ENCODE results near the gene BBS9.

Gene BBS9

DNA sequence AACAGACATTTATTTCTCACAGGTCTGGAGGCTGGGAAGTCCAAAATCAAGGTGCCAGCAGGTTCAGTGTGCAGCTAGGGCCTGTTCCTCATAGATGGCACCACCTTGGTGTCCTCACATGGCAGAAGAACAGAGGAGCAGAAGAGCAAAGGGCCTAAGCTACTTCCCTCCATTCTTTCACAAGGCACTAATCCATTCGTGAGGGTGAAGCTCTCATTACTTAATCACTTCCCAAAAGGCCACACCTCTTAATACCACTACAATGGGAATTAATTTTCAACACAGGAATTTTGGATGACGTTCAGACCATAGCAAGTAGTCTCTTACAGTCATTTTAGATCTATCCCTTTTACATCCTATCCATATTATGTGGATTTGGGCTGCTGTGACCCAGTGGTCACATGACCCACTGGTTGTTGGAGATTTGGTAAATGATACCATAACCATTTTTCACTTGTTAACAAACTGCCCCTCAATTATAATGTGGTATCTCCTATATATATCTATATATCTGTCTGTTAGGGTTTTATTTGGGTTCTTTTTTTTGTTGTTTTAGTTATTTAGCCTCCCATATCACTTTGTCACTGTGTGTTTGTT lies 63.4 kb downstream of the BBS9 start:
- TF ChIP-seq, protein P1, sequence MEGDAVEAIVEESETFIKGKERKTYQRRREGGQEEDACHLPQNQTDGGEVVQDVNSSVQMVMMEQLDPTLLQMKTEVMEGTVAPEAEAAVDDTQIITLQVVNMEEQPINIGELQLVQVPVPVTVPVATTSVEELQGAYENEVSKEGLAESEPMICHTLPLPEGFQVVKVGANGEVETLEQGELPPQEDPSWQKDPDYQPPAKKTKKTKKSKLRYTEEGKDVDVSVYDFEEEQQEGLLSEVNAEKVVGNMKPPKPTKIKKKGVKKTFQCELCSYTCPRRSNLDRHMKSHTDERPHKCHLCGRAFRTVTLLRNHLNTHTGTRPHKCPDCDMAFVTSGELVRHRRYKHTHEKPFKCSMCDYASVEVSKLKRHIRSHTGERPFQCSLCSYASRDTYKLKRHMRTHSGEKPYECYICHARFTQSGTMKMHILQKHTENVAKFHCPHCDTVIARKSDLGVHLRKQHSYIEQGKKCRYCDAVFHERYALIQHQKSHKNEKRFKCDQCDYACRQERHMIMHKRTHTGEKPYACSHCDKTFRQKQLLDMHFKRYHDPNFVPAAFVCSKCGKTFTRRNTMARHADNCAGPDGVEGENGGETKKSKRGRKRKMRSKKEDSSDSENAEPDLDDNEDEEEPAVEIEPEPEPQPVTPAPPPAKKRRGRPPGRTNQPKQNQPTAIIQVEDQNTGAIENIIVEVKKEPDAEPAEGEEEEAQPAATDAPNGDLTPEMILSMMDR (IDR thresholded peaks at IDR 0.05; ENCODE audit: control insufficient read depth, extremely low read depth, insufficient read depth): no peak
- no peak for DNase-seq (ENCODE audit: low read depth)
- no peak overlapping the region for H3K4me3 ChIP-seq (ENCODE audit: low read depth, low read length)

DNA sequence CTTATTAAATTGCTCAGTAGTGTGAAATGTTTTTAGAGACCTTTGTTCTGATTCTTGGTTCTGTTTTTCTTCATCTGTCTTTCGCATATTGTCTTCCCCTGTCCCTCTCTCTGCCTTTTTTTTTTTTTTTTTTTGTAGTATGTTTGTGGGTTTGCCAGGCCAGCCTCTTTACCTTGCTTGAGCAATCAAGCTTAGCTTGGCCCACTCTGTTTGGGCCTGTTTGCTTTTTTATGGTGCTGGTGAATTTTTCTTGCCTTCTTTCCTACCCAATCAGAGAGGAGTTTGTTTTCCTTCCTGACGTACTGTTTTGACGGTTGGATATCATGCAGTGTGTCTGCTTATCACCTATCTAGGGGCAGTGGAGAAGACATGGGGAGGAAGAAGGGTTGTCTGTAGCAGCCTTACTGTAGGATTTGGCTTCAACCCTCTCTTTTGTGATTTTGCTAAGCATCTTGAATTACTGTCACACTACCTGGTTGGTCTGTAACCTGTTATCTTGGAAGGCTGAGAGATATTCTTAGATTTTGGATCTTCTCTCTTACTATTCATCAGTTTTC lies 64.0 kb downstream of the BBS9 start:
- no peak for DNase-seq (ENCODE audit: low read depth)
- TF ChIP-seq, protein P1 (IDR thresholded peaks at IDR 0.05; ENCODE audit: control insufficient read depth, extremely low read depth, insufficient read depth): no peak
- H3K4me3 ChIP-seq (ENCODE audit: low read depth, low read length): no peak overlapping the region

DNA sequence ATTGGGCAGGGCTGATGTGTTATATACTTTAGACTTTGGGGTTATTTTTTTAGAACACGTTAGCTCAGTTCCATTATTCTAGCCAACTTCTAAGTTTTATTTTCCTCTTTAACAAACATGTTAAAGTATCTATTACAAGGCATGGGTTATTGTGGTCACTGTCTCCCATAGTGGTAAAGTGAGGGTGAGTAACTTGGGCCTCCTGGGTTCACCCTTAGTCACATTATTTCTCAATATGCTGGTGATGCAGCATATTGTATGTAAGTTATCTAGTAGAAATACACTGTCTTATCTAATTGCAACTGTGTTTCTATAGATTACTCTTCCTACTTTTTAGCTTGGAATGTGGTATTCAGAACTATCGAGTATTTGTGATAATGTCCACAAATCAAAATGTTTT lies 65.9 kb downstream of the BBS9 start:
- TF ChIP-seq, protein P1 (IDR thresholded peaks at IDR 0.05; ENCODE audit: control insufficient read depth, extremely low read depth, insufficient read depth): no peak
- no peak overlapping the region for H3K4me3 ChIP-seq (ENCODE audit: low read depth, low read length)
- DNase-seq (ENCODE audit: low read depth): no peak

DNA sequence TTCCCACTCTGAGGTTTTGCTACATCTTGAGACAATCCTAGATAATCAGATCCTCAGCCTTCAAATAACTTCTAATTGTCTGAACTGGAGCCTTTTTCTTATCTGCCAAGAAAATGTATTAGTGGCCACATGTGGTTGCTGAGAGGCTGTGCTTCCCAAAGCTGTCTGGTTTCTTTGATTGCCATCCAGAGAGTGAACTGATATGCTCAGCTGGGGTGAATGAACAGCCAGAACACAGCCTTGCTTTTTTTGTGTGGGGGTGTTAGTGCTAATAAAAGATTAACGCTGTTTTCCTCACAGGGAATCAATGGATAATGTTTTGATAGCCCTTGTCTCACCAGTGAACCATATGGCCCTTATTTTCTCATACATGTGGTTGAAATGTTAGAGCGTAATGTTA lies 66.9 kb downstream of the BBS9 start:
- no peak for DNase-seq (ENCODE audit: low read depth)
- no peak overlapping the region for H3K4me3 ChIP-seq (ENCODE audit: low read depth, low read length)
- TF ChIP-seq, protein P1 (IDR thresholded peaks at IDR 0.05; ENCODE audit: control insufficient read depth, extremely low read depth, insufficient read depth): no peak

DNA sequence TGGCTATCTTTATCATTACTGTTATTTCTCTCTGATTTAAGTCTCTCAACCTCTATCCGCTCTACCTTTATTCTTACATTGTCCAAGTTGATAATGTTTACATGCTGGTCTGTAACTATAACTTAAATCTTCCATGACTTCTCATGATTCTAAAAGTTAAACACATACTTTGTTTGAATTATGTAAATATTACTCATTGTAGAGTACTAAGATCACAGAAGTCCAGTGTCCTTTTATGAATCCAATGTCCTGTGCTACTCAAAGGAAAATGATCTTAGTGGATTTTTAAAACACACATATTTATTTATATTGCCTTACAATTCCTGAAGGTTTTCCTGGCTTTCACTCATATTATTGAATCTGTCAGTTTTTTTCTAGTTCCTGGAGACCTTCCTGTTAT lies 70.9 kb downstream of the BBS9 start:
- TF ChIP-seq, protein P1 (IDR thresholded peaks at IDR 0.05; ENCODE audit: control insufficient read depth, extremely low read depth, insufficient read depth): no peak
- no peak for DNase-seq (ENCODE audit: low read depth)

DNA sequence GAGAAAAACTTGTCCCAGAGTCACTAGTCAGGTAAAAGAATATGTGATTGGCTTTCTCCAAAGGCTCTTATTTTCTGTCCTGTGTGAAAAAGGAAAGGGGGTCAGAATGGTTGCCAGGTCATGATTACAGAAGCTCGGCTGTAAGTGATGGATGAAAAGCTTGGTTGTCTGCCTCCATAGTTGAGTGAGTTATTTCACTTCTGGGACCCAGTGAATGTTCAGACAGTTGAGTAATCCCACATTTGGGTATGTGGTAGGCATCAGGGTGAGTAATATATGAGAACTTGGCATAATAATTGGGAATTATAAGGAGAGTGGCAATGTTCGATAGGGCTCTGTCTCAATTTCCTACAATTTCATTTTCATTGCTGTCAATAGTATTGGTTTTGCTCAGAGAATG lies 72.5 kb downstream of the BBS9 start:
- no peak overlapping the region for H3K4me3 ChIP-seq (ENCODE audit: low read depth, low read length)
- TF ChIP-seq, protein P1 (IDR thresholded peaks at IDR 0.05; ENCODE audit: control insufficient read depth, extremely low read depth, insufficient read depth): no peak
- no peak for DNase-seq (ENCODE audit: low read depth)

More for the DNA sequence above, 70.9 kb downstream of the BBS9 start:
- no peak overlapping the region for H3K4me3 ChIP-seq (ENCODE audit: low read depth, low read length)

DNA sequence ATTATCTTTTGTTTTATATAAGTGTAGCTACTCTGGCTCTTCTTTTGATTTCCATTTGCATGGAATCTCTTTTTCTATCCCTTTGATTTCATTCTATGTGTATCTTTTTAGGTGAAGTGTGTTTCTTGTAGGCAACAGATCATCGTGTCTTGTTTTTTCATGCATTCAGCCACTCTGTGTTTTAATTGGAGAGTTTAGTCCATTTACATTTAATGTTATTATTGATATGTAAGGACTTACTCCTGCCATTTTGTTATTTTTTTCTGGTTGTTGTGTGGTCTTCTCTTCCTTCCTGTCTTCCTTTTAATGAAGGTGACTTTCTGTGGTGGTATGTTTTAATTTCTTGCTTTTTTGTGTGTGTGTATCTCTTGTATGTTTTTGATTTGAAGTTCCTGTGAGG lies 81.6 kb downstream of the BBS9 start:
- no peak for DNase-seq (ENCODE audit: low read depth)
- H3K4me3 ChIP-seq (ENCODE audit: low read depth, low read length): no peak overlapping the region
- TF ChIP-seq, protein P1 (IDR thresholded peaks at IDR 0.05; ENCODE audit: control insufficient read depth, extremely low read depth, insufficient read depth): no peak

Data from LNCaP clone FGC (cell line).